HG03442 (cell line): Measurements from ENCODE around the gene CBR1.

Source experiments
- ATAC-seq: cut with Tn5 transposase; IDR thresholded peaks from one replicate; pipeline ENCODE4 v1.9.1; 2021; ENCODE audit warnings: mild to moderate bottlenecking, moderate library complexity; ENCODE audit not compliant: unreplicated experiment

Gene CBR1

DNA sequence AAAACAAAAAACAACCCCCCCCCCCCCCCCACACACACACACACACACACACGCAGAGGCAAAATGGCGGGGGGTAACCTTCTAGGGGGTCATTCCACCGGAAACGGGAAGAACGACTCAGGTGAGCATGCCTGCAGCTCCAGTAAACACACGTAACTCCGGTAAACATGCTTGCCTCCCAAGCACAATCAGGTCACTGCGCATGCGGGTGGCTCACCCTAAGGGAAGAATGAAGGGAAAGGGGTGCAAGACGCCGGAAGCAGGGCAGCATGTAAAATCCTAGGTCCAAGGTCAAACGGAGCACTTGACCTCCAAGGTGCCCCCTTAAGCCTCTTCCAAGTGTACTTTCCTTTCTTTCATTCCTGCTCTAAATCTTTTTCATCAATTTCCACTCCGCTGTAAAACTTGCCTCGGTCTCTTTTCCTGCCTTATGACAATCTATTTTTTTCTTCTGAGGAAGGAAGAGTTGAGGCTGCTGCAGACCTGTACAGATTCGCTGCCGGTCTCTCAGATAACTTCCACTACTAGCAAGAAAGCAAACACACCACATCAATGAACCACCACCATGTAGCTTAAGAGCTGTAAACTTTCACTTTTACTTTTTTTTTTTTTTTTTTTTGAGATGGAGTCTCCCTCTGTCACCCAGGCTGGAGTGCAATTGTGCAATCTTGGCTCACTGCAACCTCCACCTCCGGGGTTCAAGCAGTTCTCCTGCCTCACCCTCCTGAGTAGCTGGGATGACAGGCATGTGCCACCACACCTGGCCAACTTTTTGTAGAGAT, 44.0 kb downstream of the CBR1 start:
- no peak for ATAC-seq

DNA sequence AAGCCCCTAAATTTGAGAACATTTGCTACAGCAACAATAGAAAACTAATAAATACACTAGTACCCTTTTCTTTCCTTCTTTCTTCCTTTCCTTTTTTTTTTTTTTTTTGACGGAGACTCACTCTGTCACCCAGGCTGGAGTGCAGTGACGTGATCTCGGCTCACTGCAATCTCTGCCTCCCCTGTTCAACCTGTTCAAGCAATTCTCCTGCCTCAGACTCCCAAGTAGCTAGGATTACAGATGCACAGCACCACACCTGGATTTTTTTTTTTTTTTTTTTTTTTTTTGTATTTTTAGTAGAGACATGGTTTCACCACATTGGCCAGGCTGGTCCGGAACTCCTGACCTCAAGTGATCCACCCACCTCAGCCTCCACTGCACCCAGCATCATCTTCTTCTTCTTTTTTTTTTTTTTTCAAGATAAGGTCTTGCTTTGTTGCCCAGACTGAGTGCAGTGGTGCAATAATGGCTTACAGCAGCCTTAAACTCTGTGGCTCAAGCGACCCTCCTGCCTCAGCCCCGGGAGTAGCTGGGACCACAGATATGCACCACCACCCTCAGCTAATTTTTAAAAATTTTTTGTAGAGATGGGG, 45.4 kb downstream of the CBR1 start:
- ATAC-seq = no peak

DNA sequence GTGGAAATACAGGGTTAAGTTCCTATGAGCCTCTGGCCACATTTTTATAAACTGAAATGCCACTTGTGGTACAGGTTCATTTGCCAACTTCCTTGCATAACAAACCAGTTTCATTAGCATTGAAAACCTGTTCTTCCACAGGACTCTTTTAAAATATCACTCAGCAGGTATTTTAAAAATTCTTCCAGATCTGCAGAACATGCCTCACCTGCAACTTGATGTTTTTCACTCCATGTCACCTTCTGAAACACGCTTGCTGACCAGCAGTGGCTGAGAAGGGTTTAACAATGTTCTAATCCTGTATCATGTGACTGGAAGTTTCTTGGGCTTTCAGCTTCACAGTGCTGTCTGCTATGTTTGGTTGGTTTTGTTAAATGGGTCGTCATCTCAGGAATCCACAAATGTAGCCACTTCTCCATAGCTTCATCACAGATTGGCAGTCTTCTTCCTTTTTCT, 47.5 kb downstream of the CBR1 start:
- ATAC-seq = no peak

DNA sequence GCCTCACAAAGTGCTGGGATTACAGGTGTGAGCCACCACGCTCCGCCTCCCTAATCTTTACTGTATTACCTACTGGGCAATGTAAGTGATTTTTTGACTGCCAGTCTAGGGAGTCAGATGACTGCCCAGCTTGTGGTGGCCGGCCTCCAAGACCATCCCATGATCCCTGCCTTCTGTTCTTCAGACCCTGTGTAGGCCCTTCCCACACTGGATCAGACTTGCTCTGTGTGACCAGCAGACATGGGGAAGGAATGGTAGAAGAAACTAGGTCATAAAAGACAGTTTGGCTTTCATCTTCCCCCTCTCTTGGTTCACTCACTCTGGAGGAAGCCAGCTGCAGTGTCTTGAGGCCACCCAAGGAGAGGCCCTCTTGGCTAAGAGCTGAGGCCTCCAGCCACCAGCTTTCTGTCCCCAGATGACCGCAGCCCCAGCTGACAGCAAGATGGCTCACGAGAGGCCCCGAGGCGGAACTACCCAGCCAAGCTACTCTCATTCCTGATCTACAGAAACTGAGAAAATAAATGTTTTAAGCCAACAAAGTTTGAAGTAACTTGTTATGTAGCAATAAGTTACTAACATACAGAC, 50.6 kb downstream of the CBR1 start:
- no peak for ATAC-seq
